GM12873 (cell line): ENCODE results near the gene MFNG.

ENCODE experiments used
- TF ChIP-seq, protein P1 (sequence below): IDR thresholded peaks from 2 replicates; pipeline ENCODE4 v1.5.1; 2012; ENCODE audit warnings: low read depth, mild to moderate bottlenecking, moderate library complexity, low read length, control low read depth; ENCODE audit not compliant: insufficient read depth; ENCODE audit errors: missing control alignments

The MFNG gene

DNA sequence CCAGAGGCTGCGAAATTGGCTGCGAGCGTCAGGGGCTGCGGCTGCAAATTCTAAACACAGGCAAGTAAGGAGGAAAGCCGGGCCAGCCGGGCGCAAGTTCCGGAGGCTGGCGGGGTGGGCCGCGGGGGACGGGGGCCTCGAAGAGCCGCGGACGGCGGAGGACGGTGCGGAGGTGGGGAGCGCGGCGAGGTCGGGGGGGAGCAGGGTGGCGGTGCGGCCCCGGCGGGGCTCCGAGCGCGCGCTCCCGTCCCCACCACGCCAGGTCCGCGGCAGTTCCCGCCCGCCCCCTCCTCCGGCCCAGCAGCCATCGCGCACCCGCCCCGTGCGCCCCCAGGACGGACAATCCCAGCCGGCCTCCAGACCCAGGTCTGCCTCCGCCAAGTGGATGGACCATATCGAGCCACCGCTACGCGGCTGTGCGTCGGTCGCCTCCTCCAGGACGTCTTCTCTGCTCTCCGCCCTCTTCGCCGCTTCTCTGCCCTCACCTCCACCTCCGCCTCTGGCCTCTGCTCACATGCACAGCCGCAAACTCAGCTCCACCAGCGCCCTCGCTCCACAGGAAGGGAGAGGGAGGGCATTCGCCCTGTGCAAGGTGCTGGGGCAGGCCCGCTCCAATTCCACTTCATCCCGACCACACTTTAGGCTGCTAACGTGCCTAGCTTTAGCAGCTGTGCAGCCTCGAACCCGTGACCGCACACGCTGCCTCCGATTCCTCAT, 66.1 kb downstream of the MFNG start:
- TF ChIP-seq, protein P1, sequence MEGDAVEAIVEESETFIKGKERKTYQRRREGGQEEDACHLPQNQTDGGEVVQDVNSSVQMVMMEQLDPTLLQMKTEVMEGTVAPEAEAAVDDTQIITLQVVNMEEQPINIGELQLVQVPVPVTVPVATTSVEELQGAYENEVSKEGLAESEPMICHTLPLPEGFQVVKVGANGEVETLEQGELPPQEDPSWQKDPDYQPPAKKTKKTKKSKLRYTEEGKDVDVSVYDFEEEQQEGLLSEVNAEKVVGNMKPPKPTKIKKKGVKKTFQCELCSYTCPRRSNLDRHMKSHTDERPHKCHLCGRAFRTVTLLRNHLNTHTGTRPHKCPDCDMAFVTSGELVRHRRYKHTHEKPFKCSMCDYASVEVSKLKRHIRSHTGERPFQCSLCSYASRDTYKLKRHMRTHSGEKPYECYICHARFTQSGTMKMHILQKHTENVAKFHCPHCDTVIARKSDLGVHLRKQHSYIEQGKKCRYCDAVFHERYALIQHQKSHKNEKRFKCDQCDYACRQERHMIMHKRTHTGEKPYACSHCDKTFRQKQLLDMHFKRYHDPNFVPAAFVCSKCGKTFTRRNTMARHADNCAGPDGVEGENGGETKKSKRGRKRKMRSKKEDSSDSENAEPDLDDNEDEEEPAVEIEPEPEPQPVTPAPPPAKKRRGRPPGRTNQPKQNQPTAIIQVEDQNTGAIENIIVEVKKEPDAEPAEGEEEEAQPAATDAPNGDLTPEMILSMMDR: no peak

DNA sequence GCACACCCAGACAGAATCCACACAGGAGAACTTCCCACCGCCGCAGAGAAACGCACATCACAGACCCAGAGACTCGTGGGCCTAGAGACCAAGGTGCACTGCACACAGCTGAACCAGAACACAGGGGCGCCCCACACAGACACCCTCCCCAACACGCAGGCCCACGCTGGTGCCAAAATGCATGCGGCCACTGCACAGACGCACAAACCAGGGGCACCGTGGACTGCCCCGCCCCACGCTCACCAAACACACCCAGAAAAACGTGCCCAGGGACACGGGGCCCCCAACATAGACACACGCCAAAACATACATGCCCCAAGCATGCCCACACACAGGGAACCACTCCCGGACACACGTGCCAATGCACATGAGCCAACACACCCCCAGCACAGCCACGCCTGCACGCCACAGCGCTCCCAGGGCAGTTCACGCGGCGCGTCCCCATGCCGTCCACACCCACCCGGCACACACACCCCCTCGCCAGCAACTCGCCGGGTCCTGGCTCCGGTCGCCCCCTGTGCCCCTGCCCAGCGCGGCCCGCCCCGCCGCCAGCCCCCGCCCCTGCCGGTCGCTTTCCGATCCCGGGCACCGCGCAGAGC, 66.7 kb downstream of the MFNG start:
- TF ChIP-seq, protein P1: no peak
